GM08714 (cell line): ENCODE measurements around the gene FOXE3.

Experiments used
- H3K4me3 ChIP-seq: fragments of 200-500 bp; sonication (Bioruptor generic); 2 replicates; pipeline ENCODE4 v1.5.1; 2014; ENCODE audit warnings: mild to moderate bottlenecking, low read length, inconsistent platforms
- ZNF274 ChIP-seq: IDR thresholded peaks from 2 replicates; pipeline ENCODE4 v1.6.1; 2012; ENCODE audit warnings: mild to moderate bottlenecking, low read depth, low read length

FOXE3 gene

DNA sequence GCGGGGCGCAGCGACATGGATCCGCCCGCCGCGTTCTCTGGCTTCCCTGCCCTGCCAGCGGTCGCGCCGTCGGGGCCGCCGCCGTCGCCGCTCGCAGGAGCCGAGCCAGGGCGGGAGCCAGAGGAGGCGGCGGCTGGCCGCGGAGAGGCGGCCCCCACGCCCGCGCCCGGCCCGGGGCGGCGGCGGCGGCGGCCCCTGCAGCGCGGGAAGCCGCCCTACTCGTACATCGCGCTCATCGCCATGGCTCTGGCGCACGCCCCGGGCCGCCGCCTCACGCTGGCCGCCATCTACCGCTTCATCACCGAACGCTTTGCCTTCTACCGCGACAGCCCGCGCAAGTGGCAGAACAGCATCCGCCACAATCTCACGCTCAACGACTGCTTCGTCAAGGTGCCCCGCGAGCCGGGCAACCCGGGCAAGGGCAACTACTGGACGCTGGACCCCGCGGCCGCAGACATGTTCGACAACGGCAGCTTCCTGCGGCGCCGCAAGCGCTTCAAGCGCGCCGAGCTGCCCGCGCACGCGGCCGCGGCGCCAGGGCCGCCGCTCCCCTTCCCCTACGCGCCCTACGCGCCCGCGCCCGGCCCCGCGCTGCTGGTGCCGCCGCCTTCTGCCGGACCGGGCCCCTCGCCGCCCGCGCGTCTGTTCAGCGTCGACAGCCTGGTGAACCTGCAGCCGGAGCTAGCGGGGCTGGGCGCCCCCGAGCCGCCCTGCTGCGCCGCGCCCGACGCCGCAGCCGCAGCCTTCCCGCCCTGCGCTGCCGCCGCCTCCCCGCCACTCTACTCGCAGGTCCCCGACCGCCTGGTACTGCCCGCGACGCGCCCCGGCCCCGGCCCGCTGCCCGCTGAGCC is 459 bp downstream of the FOXE3 start:
- no peak for TF ChIP-seq ZNF274
- no peak overlapping the region for H3K4me3 ChIP-seq

DNA sequence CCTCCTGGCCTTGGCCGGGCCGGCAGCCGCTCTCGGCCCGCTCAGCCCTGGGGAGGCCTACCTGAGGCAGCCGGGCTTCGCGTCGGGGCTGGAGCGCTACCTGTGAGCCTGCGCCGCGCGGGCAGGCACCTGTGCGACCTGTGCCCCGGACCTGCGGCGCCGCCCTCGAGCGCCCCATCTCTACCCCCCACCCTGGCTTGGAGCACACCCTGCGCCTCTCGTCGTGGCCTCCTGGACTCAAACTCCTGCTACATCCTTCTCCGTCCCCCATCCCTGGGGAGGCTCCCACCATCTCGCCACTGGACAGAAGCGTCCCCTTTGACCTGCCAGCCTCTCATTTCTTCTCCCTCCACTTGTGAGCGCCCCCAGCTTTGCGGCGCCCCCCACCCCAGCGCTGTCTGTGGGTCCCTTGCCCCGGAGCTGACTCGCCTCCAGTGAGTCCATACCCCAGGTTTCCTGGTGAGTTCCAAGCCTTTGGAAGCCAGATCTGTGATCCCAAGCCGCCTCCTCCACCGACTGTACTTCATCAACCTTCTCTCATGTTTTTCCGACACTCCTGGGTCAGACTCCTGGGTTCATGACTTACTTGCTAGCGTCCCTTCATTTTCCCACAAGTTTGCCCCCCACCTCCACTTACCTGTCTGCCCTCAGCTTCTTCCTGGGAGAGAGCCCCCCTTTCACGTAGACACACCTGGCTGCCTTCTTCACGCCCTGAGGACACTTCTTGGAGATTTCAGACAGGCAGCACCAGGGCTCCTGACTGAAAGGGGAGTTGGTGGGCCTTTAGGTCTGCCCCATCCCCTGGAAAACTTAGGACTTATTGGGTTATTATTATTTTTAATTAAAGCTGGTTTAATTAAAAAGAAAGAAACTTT is 1.3 kb downstream of the FOXE3 start:
- TF ChIP-seq ZNF274, result no peak
- H3K4me3 ChIP-seq, result no peak overlapping the region

DNA sequence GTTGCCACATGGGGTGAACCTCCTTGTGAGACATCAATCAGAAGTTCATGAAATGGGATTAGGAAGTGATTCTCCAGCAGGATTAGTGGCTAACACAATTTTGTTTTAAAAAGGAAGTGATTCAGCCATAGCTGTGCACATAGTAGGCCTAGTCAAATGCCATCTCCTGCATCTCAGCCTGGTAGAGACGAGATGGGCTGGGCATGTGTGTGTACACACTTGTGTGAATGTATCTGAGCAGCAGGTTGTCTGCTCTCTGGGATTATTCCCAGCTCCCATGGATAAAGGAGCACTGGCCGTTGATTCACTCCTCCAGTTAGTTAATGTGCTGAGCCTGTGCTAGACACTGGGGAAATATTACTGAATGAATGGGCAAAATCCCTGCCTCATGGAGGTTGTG is 2.0 kb downstream of the FOXE3 start:
- no peak overlapping the region for H3K4me3 ChIP-seq
- no peak for TF ChIP-seq ZNF274

DNA sequence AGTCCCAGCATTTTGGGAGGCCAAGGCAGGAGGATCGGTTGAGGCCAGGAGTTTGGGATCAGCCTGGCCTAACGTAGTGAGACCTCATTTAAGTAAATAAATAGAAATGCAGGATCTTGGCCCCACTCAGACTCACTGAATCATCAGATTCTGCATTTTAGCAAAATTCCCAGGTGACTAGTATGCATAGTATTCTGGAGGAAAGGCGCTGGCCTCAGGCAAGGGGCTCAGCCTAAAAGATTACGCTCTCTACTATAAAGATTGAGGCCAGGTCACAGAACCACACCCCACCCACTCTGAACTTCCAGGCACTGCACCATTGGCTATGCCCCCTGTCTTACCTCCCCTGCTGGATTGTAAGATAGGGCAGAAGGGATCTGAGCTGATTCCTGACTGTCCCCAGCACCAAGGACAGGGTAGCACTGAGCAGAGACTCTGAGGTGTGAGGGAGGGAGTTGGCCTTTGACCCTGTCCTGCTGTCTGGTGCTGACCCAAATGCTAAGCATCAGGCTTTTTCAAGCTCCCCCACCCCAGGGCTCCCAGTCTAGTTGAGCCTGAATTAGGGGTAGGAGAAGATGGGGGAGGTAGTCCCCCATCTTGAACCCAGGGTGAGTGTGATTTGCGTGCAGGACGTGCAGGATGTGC is 2.7 kb downstream of the FOXE3 start:
- no peak for TF ChIP-seq ZNF274
- no peak overlapping the region for H3K4me3 ChIP-seq

DNA sequence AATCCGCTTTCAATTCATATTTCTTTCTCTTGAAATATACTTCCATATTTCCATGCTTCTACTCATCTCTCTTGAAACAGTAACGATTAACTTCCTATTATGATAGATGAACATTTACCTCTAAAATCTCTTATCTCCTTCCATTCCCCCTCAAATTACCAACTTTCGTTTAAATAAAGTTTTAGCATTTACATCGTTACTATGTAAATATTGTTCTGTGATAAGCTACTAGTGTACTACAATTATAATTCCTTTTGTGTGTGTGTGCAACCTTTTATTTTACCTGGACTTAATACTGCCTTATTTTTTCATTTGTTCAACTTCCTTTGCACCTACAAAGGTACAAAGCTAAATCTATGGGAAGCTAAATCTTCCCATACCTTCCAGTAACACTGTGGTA is 4.5 kb downstream of the FOXE3 start:
- no peak for TF ChIP-seq ZNF274
- no peak overlapping the region for H3K4me3 ChIP-seq

DNA sequence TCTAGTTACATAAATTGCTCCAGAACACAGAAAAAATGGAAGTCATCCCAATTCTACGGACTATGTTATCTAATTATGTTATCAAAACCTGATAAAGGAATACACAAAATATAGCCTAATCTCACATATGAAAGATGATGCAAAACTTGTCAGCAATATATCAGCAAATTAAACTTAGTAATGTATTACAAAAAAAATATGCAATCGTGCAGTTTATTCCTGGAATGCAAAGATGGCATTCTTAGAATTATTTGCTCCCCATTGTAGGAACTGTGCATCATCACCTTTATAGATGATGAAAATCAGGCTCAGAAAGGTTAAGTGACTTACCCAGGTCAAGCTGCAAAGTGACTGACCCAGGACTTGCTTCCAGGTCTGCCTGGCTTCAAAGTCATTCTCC is 7.8 kb downstream of the FOXE3 start:
- TF ChIP-seq ZNF274, result no peak
- H3K4me3 ChIP-seq, result no peak overlapping the region

DNA sequence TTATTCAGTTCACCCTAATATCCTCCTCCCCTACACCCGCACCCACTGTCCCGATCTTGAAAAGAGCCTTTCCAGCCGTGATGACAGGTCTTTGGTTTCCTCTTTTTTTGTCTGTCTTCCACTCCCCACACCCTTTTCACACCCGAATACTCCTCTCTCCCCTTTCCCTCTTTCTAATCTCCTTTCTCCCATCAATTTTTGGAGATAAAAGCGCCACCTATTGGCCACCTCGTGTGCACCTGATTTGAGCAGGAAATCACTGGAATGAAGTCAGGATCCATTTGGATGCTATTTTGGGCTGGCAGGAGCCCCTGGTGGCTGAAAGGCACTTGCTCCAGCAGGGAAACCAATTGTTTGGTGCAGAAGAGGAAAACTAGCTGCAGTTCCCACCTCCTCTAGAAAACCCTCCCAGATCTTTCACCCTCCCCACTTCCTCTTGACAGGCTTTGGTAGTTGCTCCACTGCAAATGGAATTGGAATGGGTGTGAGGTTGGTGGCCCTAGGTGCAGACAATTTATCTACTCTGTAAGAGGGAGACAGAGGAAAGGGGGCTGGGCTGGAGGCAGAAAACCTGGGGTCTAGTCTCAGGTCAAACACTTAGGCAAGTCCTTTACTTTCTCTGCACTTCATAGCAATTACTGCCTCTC is 8.4 kb downstream of the FOXE3 start:
- no peak for TF ChIP-seq ZNF274

DNA sequence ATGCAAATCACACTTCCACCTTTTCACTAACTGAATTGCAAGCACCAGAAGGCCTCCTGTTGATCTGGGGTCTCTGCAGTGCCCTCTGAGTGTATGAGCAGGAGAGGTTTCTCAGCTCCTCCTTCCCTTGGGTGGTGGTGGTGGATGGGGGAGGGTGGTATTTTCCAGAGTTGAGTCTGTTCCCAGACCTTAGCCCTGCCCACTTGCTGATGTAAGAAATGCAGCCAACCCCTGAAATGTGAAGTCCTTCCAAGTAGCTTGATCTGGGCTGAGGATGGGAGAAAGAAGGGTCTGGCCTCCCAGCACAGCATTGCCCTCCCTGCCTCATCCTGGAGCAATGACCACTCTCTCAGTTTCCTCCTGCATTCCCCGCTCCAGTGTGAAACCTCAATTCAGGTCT is 15.4 kb downstream of the FOXE3 start:
- no peak for TF ChIP-seq ZNF274
- no peak overlapping the region for H3K4me3 ChIP-seq

More for the DNA sequence above, 8.4 kb downstream of the FOXE3 start:
- no peak overlapping the region for H3K4me3 ChIP-seq

DNA sequence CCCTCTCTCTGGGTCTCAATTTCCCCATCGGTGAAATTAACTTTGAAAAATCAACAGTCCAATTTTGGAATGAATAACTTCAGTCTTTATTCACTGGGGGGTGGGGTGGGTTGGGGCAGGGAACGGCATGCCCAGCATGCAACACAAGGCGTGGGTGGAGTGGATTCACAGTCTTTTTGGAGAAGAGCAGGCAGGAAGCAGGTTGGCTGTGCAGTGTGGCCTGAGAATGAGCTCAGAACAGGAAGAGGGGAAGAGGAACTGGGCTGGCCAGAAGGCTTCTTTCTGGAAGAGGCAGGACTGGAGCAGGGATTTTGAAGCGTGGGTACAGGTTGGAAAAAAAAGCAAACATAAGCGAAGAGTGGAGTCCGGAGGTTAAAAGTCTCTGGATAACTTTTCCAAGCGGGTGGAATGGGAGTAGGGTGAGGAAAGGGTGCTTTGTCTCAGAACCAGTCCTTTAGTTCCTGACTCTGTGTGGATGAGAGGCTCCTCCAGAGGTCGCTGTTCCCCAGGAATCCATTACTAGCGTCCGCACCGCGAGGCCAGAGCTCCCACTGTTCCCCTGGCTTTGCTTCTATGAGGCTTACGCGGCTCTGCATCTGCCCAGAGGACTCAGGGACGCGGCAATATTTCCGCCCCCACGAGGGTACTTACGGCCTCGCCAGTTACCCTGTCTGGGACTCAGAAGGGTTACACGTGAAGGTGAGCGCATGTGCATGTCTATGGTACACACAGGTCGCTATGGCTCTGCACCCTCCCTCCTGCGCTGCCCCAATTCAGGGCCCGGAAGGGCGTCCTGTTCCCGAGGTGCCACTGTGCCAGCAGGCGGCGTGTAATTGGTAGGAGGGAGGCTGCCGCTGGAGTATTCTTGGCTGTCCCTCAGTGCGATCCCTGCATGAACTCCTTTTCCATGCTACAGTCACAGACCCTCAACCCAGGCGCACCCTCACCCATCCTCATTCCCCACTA is 16.3 kb downstream of the FOXE3 start:
- no peak for TF ChIP-seq ZNF274
- H3K4me3 ChIP-seq, result no peak overlapping the region; the same call in 1 of the 2 replicates

DNA sequence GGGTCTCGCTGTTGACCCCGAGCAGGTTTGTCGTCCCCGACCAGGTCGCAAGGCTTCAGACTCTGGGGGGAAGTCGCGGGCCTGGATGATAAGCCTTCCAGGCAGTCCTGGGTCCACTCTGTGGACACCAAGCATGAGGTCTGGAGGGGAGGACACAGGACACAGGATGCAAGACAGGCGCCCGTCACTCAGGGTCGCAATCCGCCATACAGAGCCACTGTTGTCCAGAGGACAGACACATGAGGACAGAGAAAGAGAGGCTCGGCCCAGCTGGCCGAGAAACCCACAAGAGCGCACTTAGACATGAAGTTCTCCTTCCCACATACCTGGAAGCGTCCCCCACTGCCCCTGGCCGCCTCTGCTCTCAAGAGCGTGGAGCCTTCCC is 16.9 kb downstream of the FOXE3 start:
- TF ChIP-seq ZNF274, result no peak
- no peak overlapping the region; the same call in 1 of the 2 replicates for H3K4me3 ChIP-seq

DNA sequence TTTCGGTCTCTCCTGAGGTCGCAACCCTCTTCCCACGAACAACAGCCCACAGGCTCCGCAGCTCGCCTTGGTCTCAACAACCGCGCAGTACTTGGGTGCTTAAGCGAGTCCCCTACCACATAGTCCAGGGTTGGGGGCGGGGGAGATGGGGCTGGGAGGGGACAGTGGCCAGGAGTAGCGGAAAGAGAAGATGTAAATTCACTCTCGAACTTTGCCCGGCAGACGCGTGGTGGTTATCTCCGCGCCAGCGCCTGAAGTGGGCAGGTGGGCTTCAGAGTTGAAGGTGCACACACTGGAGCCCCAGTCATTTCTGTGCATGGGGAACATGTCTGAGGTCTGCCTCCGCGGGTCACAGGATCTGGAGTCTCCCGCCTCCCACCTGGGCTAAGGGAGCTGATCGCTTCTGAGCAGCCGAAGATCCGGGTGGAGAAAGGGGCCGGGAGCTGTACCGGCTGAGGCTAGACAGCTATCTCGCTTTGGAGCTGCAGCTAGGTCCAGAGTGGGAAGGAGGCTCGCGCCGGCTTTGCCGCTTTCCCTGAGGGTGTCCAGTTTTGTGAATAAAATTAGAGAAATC is 17.5 kb downstream of the FOXE3 start:
- no peak for TF ChIP-seq ZNF274
- no peak overlapping the region; the same call in 1 of the 2 replicates for H3K4me3 ChIP-seq

DNA sequence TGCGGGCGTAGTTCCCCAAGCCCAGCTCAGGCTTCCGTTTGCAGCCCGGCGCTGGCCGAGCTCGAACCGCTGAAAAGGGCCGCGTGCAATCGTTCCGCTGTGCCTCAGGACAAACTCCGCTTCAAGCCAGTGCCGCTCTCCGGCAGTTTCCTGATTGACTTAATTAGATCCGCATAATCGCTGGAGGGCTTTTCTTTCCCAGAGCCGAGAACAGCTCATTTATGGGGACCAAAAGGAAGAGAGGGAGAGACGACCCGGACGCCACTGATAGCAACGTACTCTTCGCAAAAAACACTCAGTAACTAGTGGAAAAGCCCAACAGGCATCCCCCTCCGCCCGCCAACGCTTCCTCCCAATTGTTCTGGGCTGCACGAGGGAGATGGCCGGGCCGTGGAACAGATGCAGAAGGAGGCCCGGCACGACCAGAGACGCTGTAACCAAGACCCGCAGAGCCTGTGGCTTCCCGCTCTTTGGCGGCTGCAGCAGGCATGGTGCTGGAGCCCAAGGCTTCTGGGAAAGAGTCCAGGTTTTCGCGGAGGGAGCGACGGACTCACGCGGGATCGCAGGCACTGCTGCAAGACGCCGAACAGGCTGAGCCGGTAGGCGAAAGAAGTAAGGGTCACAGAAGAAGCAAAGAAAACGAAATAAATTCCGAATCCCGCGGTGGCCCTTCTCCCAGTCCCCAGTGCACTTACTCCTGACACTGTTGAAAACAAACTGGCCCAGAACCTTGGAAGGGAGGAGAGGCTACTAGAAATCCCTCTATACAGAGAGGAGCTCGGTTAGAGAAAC is 18.2 kb downstream of the FOXE3 start:
- no peak overlapping the region; the same call in 1 of the 2 replicates for H3K4me3 ChIP-seq

More for the DNA sequence above, 18.2 kb downstream of the FOXE3 start:
- no peak for TF ChIP-seq ZNF274
